Measurements from ENCODE around the gene TMA7B.

Gene TMA7B

DNA sequence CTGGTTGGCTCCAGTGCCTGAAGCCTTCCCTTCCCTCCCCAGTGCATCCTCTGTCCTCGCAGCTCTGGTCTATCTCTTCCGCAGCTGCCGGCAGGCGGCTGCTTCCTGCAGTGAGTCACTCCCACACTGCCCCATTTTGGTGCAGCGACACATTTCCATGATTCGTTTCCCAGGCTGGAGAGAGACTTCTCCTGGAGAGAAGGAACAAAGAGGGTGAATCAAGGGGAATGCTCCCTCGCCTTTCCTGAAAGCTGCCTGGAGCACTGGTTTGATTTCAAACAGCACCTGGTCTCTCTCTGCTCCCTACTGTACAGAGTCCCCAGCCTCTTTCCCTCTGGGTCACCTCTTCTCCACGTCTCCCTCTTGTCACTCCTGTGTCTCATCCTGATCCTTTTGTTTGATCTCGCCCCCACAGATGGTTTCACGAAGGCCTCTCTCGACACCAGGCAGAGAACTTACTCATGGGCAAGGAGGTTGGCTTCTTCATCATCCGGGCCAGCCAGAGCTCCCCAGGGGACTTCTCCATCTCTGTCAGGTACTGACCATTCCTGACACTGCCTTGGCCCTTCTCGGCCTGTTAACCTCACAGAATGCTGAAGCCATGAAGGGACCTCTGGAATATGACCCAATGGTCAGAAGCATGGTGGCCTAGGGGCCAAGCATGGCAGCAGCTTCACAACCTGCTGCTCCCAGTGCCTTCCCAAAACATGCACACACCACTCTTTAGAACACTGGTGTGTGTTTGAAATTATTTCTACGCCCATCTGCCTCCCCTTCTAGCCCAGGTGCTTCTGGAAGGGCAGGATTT, at the start of gene TMA7B:
TMA7B (plus strand) TSS at position 758 of the 808 bp plus-strand sequence. CDS start 3,978 bp downstream, outside the sequence.
- peak in 2 of 3 experiments; percentile 17 to 59 for DNase-seq

DNA sequence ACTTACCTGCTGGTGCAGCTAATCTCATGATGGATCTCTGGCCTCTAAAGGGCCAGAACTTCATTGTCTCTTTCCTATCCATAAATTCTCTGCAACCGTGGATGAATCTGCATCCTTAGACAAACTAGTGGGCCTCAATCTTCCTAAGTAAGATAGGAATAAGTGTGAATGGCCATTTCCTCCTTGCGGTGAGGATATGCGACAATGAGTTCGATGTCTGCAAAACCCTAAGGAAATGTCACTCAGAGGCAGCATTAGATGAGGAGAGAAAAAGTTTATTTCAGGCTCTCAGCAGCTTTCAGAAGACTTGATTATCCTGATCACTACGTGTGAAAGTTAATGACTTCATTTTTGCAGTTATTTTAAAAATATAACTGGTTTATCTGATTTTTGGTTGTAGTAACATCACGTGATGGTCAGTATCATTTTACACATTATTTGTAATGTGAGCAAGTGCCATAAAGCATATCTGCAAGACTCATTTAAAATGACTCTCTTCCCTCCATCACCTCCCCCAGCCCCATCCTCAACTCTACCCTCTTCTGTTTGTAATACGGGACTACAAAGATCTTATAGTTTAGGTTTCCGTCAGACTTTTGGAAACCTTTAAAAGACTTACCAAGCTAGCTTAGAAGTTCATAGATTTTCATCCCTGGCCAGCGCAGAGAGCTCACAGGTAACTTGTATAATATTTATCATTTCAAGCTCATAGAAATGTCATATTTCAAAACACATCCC, 49.2 kb upstream of the TMA7B start:
- DNase-seq, result no peak

DNA sequence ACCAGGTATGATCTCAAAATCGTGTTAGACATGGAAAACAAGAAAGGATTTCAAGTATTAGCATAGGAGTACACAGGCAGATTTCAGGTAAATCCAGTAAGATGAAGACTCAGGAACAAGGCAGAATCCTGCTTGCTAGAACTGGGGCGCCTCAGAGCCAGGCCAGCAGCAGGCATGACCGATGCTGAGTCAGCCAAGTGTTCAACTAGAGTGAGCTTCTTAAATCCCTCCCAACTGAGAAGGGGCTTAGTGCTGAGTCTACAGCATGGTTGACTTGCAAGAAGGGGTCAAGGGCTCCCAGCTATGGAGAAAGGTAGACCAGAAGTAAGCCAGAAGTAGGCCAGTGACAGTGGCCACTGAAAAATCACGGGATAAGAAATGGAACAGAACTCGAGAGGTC, 46.9 kb upstream of the TMA7B start:
- DNase-seq, result no peak

DNA sequence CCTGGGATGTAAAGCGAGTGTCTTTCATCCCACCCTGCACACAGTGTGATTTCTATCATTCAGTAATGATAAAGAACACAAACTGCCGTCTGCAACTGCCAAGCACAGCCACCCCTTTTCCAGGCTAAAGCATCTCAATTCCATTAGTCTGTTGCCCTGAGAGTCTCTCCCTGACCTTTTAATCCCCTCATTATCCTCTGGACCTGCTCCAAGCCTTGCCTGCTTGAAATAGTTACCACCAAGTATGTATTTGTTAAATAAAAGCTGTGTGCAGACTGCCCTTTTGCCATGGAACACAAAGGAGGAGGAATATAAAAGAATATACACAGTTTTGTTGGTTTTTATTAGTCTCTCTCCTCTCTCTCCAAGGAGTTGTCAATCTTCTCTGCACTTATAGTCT, 46.3 kb upstream of the TMA7B start:
- no peak for DNase-seq

DNA sequence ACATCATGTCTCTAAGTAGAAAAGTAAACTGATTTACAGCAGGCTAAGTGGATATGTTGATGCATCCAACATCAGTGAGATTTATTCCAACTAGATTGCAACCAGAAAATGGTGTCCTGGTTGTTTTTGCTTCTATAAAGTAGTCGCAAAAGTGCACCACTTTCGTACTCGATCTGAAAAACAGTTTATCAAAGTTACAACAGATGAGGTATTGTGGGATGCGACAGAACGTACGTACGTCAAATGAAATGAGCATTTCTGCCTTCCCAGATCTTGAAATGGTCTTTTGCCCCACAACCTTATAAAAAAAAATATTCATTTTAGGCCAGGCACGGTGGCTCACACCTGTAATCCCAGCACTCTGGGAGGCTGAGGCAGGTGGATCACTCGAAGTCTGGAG, 45.6 kb upstream of the TMA7B start:
- DNase-seq, result no peak

DNA sequence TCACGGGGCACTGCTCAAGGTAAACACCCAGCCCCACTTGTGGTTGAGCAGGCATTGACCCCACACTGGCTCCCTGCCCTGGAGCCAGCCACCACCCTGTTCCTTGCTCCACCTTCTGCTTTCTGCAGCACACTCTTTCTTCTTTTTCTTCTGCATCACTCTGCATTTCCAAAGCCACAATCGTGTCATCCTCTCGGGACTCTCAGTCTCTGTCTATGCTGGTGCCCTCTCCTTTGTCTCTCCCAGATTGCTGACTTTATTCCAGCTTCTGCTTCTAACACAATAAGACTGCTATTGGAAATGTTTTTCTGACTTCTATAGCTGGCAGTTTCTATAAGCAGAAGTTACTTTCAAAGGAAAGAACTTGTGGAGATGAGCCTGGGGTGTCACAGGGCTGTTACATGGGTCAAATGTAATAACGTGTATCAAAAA, 44.9 kb upstream of the TMA7B start:
- DNase-seq, result no peak

DNA sequence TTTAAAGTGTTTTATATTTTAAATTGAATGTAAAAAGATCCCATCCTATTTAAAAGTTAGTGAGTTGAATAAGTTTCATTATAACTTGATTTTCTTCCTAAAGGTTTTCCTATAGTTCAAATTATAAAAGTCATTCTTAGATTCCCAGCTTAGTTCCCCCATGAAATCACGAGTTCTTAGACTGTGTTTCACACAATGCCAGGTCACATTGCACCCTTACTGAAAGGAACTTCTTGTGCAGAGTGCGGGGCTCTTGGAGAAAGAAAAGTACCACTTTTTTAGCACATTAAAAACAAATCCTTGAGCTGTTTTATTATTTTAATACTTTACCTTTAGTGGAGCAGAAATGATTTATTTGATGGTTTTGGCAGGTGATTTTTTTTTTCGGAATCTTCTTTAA, 43.7 kb upstream of the TMA7B start:
- no peak for DNase-seq

DNA sequence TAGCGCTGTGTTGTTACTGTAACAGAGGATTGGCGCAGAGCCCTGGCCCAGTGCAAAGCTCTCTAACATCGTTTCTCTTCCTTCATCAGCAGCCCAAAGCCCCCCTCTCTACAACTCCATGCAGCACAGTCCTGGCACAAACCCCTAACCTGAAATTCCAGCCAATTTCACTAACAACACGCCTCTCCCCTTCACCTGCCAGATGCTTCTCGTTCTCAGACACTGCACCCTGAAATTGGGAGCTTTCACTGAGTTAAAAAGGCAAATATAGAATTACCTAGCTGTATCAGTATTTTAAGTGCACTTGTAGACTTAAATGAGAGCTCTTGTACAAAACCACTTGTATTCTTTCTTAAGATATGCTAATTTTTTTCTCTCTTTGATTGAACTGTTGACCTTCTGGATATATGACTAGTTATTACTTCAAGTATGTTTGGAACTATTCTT, 43.0 kb upstream of the TMA7B start:
- DNase-seq, result peak in 2 of 3 experiments; percentile 11 to 15

DNA sequence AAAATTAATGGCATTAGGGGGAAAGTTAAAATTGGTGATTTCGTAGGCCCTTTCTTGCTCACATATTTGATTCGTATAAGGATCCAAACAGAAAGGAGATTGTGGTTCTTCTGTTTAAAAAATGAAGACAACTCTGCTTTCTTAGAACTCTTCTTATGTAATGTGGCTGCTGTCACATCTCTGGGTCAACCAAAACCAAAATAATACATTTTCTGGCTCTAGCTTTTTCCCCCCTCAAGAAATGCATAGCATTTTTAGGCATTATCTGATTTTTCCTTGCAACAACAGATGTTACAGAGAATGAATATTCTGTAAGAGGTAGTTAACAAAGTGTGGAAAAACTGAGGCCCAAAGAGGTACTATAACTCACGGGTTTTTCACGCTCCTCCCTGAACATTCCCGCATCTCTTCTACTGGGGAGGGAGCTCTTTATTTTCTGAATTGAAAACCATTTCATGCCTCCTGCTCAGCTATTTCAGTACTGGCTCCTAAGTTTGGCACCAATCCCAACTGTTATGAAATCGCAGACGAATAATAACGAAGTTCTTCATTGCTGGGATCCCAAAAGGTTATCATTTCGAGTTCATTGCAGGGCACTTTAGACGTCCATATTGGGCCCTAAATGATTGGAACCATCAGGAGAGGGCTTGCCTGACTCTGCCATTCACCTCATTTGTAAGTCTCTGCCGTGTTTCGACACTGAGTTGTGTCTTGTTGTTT, 42.3 kb upstream of the TMA7B start:
- no peak for DNase-seq

DNA sequence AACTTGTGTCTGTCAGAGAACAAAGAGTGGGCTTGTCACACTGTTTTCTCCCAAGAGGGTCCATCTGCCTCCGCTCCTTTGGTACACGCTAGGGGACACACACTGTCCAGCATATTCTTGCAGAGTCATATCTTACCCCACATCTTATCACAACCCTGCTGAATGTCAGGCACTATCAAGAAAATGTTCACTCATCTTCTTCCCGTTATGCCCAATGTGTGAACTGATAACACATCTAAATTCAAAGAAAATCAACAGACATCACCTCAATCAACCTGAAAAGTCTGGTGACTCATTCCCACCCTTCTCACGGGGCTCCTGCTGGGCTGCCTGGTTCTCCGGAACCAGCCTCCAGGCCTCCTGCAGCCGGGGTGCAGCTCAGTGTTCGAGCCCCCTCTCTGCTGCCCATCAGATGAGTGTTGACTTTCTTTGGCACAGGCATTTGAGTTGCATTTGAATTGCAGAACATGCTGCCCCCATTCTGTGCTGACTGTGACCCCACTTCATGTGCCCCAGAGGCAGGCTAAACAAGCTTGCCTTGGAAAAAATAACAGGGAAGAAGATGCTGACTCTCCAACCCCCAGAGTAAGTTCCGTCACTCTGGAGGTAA, 40.0 kb upstream of the TMA7B start:
- no peak for DNase-seq

DNA sequence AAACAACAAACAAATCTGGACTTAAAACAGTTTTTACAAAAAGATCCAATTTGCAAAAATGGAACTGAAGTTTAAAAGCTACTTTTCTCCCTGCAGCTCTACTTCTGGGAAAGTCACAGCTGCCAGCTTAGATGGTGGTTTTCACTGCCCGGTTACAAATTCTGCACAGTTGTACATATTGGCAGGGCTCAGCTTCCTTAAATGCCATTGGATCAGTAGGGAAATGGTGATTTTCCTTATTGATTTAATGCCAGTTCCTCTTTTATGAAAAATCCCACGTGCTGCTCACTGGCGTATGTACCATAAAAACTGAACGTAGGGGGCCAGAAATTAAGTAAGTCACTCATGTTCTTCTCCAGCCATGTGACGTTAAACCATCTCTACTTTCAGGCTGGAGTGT, 36.5 kb upstream of the TMA7B start:
- DNase-seq, result no peak

DNA sequence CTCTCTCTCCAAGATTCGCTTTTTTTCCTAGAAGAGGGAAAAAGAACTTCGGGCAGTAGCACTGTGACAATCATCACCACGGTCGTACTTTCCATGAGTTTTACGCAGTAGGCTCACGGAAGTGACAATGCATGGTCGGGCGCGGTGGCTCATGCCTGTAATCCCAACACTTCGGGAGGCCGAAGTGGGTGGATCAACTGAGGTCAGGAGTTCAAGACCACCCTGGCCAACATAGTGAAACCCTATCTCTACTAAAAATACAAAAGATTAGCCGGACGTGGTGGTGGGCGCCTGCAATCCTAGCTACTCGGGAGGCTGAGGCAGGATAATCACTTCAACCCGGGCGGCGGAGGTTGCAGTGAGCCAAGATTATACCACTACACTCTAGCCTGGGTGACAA, 35.9 kb upstream of the TMA7B start:
- DNase-seq, result no peak

DNA sequence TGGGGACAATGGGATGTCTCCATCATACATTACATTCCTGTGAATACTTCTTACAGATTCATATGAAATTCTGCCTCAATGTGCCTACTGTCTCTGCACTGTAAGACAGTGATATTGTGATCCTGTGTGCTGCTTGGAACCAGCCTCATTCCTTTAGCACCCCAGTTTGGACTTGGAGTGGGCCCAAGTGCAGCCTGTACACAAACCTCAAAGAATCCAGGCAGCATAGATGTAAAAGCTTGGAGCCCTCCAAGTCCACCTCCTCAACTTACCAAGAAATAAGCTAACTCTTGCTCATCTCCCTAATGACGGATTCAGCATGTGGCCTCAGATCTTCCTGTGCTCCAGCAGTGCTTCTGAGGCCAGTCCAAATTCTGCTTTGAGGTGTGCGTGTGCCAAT, 34.9 kb upstream of the TMA7B start:
- no peak for DNase-seq

DNA sequence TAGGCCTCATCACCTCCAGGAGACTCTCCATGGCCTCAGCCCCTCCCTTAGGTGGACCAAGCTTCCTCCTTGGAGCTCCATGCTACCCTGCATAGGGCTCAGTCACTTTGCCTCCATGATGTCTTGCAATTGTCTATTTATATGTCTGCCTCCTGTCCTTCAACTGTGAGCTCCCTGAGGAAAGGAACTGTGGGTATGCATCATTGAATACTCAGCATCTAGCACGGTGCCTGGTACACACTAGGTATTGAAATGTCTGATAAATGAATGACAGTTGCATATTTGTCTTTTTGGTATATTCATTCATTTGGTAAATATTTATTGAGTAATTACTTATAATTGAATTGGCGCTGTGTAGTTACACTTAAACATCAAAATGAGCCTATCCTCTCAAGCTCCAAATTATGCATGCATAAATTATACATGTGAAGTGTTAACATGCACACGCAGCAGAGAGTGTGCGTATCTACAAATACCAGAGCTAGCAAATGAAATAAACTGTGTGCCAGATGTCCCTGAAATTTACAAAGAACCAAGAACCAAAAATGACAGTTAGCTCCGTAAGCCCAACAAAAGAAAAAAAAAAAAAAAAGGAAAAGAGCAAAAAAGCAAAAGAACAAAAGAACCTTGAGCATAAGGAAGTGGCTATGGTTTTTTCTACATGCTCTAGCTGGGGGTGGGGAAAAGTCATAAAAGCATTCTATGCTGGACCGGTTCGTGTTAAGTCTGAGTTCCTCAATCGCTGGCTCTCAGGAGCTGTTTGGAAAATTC, 34.1 kb upstream of the TMA7B start:
- peak in 1 of 3 experiments; percentile 27 for DNase-seq

DNA sequence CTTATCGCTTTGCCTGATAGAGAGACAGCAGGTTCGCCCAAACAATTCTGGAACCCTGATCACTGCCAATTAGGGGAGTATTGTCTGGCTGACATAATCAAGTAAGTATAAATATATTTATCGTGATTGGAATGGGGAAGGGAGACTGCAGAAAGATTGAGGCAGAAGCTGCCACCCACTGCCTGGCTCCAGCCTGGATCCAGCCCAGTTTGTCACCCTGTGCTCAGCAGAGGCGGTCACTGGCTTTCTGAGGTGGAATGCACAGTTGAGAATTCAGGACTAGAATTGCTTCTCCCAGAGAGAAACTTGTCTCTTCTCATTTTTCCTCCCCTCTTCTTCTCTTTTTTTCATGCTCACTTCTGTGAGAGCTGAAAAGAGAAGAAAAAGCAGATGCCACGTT, 33.4 kb upstream of the TMA7B start:
- no peak for DNase-seq

DNA sequence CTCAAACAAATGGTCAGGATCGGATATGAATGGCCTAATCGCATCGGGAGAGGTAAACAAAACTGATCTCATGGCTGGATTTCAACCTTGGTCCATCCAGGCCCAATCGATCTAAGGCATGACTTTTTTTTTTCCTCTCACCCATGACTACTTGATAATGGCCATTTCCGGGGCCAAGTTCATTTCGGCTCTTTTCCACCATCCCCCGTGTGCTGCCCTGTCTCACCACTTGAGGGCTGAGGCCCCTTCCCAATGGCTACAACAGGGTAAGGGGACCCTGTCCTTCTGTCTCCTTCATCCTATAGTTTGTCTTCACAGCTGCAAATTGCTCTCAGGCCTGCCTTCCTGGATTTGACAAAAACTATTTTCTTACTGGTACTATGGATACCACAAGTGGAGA, 32.7 kb upstream of the TMA7B start:
- no peak for DNase-seq

DNA sequence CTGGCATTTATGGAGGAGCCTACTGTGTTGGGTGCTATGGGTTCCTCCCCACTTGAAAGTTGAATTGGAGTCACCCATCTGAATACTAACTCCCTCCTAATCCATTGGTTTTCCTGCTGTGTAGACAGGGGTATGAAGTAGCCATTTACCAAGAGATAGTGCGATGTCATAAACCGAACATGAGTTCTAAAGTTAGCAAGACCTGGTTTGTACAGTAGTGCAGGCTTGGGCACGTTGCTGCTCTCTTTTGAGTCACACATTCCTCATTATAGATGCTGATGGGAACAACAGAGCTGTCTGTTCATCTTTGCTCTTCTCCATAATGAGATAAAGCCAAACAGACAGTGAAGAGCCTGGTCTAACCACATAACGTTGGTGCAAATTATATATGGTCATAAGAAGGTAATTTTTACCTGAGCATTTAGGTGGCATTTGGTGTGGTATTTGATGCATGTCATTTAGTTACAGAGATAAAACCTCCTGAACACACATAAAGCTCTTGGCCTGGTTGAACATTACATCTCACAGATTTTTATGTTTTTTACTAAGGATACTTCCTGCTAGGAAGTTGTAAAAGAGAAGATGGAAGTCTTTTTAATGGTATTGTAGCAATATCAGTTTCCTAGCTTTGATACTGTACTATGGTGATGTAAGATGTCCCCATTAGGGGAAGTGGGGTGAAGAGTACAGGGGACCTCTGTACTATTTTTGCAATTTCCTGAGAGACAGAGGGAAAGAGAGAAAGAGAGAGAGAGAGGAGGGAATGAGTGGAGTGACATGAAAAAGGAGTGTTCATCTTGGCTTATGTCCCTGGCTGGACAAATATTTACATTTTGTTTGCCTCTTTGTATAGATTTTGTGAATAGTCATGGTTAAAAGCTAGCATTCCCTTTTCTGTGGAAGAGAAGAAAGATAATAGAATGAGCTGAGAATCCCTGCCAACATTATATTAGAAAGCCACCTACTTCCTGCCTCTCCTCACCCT, 31.4 kb upstream of the TMA7B start:
- no peak for DNase-seq

DNA sequence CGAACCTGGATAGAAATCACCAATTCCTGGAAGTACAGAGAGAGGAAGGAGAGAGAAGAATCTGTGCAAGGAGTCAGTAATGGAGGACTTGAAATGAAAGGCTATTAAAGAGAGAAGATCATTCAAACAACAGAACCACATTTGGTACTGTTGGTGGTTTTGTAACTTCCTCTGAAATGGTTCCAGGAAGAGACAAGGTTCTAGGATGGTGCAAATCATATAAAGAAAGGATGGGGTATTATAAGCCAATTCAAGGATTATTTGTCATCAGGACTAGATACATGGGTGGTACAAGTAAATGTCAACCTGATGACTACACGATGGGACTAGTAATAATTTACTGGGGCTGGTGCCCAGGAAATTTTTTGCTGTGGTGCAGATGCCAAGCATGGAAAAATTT, 28.9 kb upstream of the TMA7B start:
- DNase-seq, result no peak

DNA sequence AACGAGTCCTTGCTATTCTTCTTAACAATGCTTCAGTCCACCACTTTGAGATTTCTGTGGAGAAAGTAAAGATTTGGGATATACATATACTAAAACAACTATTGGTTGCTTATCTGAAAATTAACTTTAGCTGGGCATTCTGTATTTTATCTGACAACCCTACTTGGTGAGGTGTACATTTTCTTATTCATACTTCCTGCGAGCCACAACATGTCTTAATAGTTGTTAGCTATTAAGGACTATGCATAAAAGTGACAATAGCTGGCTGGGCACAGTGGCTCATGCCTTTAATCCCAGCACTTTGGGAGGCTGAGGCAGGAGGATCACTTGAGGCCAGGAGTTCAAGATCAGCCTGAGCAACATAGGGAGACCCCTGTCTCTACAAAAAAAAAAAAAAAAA, 28.0 kb upstream of the TMA7B start:
- no peak for DNase-seq

DNA sequence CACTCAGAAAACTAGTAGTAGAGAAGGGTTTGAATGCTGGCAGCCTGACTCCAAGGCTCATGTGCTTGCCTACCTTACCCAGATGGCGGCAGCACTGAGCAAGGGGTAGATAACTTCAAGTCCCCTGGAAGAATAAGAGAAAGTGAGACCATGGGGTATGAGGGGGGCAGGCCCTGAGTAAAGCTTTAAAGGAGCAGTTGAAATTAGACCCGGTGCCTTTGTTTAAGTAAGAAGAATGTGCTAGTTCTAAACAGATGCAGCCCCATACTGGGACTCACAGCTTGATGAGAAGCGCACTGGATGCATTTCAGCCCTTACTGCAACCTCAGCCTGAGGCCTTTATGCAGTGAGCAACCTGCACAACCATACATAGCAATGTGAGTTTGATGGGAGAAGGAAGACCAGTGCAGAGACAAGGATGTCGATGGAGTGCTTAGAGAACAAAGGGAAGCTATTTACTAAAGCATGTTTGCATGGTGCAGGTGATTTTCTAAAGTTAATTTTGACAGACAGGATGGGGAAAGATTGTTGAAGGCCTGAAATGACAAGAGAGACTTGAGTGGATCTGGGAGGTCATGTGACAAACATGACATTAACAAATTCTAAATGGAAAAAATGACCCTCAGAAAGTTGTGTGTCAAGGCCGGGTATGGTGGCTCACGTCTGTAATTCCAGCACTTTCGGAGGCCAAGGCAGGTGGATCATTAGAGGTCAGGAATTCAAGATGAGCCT, 27.1 kb upstream of the TMA7B start:
- peak in 1 of 3 experiments; percentile 16 for DNase-seq
